ENCODE measurements around the gene TBCK.

DNA sequence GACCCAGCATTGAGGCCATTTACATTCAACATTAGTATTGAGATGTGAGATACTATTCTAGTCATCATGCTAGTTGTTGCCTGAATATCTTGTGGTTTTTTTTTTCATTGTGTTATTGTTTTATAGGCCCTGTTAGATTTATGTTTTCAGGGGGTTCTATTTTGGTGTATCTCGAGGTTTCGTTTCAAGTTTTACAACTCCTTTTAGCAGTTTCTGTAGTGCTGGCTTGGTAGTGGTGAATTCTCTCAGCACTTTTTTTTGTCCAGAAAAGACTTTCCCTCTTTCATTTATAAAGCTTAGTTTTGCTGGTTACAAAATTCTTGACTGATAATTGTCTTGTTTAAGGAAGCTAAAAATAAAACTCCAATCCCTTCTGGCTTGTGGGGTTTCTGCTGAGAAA is 305.2 kb downstream of the TBCK start:
- TF ChIP-seq, protein P1, sequence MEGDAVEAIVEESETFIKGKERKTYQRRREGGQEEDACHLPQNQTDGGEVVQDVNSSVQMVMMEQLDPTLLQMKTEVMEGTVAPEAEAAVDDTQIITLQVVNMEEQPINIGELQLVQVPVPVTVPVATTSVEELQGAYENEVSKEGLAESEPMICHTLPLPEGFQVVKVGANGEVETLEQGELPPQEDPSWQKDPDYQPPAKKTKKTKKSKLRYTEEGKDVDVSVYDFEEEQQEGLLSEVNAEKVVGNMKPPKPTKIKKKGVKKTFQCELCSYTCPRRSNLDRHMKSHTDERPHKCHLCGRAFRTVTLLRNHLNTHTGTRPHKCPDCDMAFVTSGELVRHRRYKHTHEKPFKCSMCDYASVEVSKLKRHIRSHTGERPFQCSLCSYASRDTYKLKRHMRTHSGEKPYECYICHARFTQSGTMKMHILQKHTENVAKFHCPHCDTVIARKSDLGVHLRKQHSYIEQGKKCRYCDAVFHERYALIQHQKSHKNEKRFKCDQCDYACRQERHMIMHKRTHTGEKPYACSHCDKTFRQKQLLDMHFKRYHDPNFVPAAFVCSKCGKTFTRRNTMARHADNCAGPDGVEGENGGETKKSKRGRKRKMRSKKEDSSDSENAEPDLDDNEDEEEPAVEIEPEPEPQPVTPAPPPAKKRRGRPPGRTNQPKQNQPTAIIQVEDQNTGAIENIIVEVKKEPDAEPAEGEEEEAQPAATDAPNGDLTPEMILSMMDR (conservative IDR thresholded peaks at IDR 0.05; ENCODE audit: low read depth in 2 of 2) = no peak
- no peak for TF ChIP-seq EZH2 (IDR thresholded peaks at IDR 0.05; ENCODE audit: low read depth, unreplicated experiment)
- TF ChIP-seq EZH2phosphoT487 (IDR thresholded peaks at IDR 0.05; ENCODE audit: unreplicated experiment) = no peak
- TF ChIP-seq, protein P2, sequence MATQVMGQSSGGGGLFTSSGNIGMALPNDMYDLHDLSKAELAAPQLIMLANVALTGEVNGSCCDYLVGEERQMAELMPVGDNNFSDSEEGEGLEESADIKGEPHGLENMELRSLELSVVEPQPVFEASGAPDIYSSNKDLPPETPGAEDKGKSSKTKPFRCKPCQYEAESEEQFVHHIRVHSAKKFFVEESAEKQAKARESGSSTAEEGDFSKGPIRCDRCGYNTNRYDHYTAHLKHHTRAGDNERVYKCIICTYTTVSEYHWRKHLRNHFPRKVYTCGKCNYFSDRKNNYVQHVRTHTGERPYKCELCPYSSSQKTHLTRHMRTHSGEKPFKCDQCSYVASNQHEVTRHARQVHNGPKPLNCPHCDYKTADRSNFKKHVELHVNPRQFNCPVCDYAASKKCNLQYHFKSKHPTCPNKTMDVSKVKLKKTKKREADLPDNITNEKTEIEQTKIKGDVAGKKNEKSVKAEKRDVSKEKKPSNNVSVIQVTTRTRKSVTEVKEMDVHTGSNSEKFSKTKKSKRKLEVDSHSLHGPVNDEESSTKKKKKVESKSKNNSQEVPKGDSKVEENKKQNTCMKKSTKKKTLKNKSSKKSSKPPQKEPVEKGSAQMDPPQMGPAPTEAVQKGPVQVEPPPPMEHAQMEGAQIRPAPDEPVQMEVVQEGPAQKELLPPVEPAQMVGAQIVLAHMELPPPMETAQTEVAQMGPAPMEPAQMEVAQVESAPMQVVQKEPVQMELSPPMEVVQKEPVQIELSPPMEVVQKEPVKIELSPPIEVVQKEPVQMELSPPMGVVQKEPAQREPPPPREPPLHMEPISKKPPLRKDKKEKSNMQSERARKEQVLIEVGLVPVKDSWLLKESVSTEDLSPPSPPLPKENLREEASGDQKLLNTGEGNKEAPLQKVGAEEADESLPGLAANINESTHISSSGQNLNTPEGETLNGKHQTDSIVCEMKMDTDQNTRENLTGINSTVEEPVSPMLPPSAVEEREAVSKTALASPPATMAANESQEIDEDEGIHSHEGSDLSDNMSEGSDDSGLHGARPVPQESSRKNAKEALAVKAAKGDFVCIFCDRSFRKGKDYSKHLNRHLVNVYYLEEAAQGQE (IDR thresholded peaks at IDR 0.05; ENCODE audit: unreplicated experiment) = no peak

Data from GM23338 (cell line).